Stimulated activated CD4-positive, alpha-beta T cell treated with anti-CD3 and anti-CD28 coated beads, Interleukin-1b, Interleukin-23, amount 100 ng/mL, for 1 hour (primary cell): Measurements from ENCODE around the gene LNPK.
"Not testable (repeated sequence)": the region's sequence is repeated elsewhere in the genome, so short reads cannot be mapped to it uniquely, and the experiment has no call there.

Experiments used
- DNase-seq, 2 donors: peaks; one replicate each; pipeline ENCODE4 v3.0.0-alpha.2; 2020; ENCODE audit warnings: low read depth in 2 of 2

The LNPK gene

GRCh38 chr2:175904035-175904434 lies 98.0 kb downstream of the LNPK start:
- DNase-seq: no peak

- no peak for DNase-seq
These were observed 98.6 kb downstream of the LNPK start for GRCh38 chr2:175903384-175903936.

GRCh38 chr2:175895957-175896356 lies 106.1 kb downstream of the LNPK start:
- not testable (repeated sequence) for DNase-seq

- DNase-seq: no peak
These were observed 110.0 kb downstream of the LNPK start for GRCh38 chr2:175892046-175892445.

GRCh38 chr2:175890636-175891242 lies 111.3 kb downstream of the LNPK start:
- DNase-seq: no peak

- no peak for DNase-seq
These were observed 112.3 kb downstream of the LNPK start for GRCh38 chr2:175889701-175890302.

- DNase-seq: no peak
These were observed 114.3 kb downstream of the LNPK start for GRCh38 chr2:175887776-175888175.

- DNase-seq: no peak
These were observed 117.2 kb downstream of the LNPK start for GRCh38 chr2:175884697-175885393.

- DNase-seq: no peak
These were observed 118.4 kb downstream of the LNPK start for GRCh38 chr2:175883586-175884194.

- no peak for DNase-seq
These were observed 122.4 kb downstream of the LNPK start for GRCh38 chr2:175879679-175880078.

- DNase-seq: no peak
These were observed 124.1 kb downstream of the LNPK start for GRCh38 chr2:175877845-175878544.

- DNase-seq: no peak
These were observed 127.8 kb downstream of the LNPK start for GRCh38 chr2:175874291-175874690.
